Measurements from ENCODE around the gene ITK.

Gene ITK

DNA sequence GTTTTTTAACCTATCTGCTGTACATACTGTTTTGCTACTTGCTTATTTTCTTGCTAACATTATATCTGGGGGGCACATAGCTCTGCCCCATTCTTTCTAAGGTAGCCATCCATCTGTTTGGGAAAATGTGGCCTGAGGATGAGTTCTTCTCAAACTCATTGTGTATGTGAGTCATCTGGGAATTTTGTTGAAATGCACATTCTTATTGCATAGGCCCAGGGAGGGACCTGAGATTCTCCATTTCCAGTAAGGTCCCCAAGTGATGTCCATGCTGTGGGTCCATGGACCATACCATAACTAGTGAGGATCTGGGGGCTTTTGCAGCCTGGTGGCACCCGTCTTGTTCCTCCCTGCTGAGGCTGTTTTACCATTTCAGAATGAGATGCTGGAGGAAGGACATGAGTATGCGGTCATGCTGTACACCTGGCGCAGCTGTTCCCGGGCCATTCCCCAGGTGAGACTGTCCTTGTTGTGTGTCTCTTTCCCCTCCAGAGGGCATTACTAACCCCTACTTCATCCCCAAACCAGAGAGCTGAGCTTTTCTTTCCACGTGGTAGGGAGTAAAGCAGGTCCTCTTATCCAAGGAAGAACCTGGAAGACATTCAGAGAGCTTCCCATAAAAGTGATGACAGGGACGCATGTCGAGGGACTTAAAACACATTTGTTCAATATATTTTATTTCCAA lies 113.9 kb downstream of the ITK start:
- no peak overlapping the region for H3K27ac ChIP-seq
- no peaks in the 10 kb centered on the region for H3K36me3 ChIP-seq (ENCODE audit: control insufficient read depth, insufficient read depth, low read length)
- no peaks in the 10 kb centered on the region for H3K27me3 ChIP-seq (ENCODE audit: control insufficient read depth, insufficient read depth, low read length)
- no peak overlapping the region for H2AFZ ChIP-seq
- H3K4me1 ChIP-seq: peaks cover 14% of the 10 kb centered on the region
- no peaks in the 10 kb centered on the region for H3K79me2 ChIP-seq
- H3K9ac ChIP-seq: no peak overlapping the region
- no peak overlapping the region for H3K4me2 ChIP-seq (ENCODE audit: low read length)
- TF ChIP-seq CTCF (IDR thresholded peaks at IDR 0.05): no peak
- H3K9me3 ChIP-seq (ENCODE audit: control insufficient read depth, low read length): no peaks in the 10 kb centered on the region
- no peak overlapping the region for H3K4me3 ChIP-seq (ENCODE audit: low read depth, low read length)

DNA sequence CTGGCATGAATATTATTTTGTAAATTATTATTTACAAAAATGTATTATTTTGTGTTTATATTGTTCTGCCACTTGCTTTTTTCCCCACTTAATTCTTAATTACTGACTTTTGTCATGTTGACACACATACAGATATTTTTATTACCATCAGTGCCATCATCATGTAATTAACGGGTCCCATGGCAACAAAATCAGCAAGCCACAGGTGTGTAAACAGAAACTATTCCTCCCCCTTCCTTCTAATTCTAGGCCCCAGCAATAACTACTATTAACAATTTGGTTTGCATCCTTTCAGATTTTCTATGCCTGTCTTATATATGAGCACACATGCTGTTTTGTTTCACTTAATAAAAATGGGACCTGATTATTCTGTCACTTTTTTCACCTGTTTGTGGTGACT lies 114.6 kb downstream of the ITK start:
- no peak for TF ChIP-seq CTCF (IDR thresholded peaks at IDR 0.05)
- no peaks in the 10 kb centered on the region for H3K27me3 ChIP-seq (ENCODE audit: control insufficient read depth, insufficient read depth, low read length)
- no peak overlapping the region for H2AFZ ChIP-seq
- no peaks in the 10 kb centered on the region for H3K9me3 ChIP-seq (ENCODE audit: control insufficient read depth, low read length)
- no peak overlapping the region for H3K4me2 ChIP-seq (ENCODE audit: low read length)
- H3K79me2 ChIP-seq: no peaks in the 10 kb centered on the region
- H3K4me3 ChIP-seq (ENCODE audit: low read depth, low read length): no peak overlapping the region
- no peak overlapping the region for H3K9ac ChIP-seq
- H3K36me3 ChIP-seq (ENCODE audit: control insufficient read depth, insufficient read depth, low read length): no peaks in the 10 kb centered on the region
- H3K4me1 ChIP-seq: peaks cover 10% of the 10 kb centered on the region
- H3K27ac ChIP-seq: no peak overlapping the region

DNA sequence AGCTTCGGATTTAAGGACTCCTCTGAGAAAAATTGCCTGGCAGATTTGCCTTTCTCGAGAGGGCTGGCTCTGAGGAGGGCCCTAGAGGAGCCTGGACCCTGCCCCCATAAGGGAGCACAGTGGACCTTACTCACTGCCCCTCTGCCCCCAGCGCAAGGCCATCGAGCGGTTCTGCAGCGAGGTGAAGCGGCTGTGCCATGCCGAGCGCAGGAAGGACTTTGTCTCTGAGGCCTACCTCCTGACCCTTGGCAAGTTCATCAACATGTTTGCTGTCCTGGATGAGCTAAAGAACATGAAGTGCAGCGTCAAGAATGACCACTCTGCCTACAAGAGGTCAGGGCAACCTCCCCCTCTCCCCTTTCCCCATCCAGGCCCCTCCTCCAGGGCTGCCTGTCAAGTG lies 119.9 kb downstream of the ITK start:
- Histone ChIP-seq H3K36me3 (ENCODE audit: control insufficient read depth, insufficient read depth, low read length) (no peaks in the 10 kb centered on the region), H3K4me1 (no peaks in the 10 kb centered on the region), H3K27ac (no peak overlapping the region), H3K79me2 (no peaks in the 10 kb centered on the region), H3K4me2 (ENCODE audit: low read length) (no peak overlapping the region), H3K9me3 (ENCODE audit: control insufficient read depth, low read length) (no peaks in the 10 kb centered on the region), H3K9ac (no peak overlapping the region), H3K4me3 (ENCODE audit: low read depth, low read length) (no peak overlapping the region), H3K27me3 (ENCODE audit: control insufficient read depth, insufficient read depth, low read length) (no peaks in the 10 kb centered on the region), H2AFZ (no peak overlapping the region)
- no peak for TF ChIP-seq CTCF (IDR thresholded peaks at IDR 0.05)

GRCh38 chr5:157301066-157301465 lies 120.4 kb downstream of the ITK start:
- TF ChIP-seq CTCF (IDR thresholded peaks at IDR 0.05): no peak
- H3K36me3 ChIP-seq (ENCODE audit: control insufficient read depth, insufficient read depth, low read length): no peaks in the 10 kb centered on the region
- no peaks in the 10 kb centered on the region for H3K79me2 ChIP-seq

DNA sequence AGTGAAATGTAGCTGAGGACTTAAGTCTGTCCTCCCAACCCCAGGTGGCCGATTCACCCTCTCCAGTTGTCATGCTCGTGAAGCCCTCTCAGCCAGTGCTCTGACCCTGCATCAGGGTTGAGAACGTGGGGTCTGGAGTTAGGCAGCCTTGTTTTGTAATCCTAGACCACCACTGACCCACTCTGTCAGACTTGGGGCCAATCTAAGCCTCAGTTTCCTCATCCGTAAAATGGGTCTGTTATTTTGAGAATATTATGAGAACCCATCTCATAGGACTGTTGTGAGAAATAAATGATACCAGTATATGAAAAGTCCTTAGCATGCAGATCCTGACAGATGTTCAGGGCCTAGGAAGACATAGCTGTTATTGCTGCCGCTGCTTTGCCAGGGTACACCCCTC lies 122.4 kb downstream of the ITK start:
- no peak for TF ChIP-seq CTCF (IDR thresholded peaks at IDR 0.05)
- Histone ChIP-seq H3K4me2 (ENCODE audit: low read length) (no peak overlapping the region), H3K79me2 (no peaks in the 10 kb centered on the region), H3K36me3 (ENCODE audit: control insufficient read depth, insufficient read depth, low read length) (no peaks in the 10 kb centered on the region), H3K4me1 (no peaks in the 10 kb centered on the region), H3K27me3 (ENCODE audit: control insufficient read depth, insufficient read depth, low read length) (no peaks in the 10 kb centered on the region), H3K9me3 (ENCODE audit: control insufficient read depth, low read length) (no peaks in the 10 kb centered on the region), H3K4me3 (ENCODE audit: low read depth, low read length) (no peak overlapping the region), H3K27ac (no peak overlapping the region), H3K9ac (no peak overlapping the region), H2AFZ (no peak overlapping the region)

More at GRCh38 chr5:157301066-157301465, 120.4 kb downstream of the ITK start:
- H3K9ac ChIP-seq: no peak overlapping the region
- no peaks in the 10 kb centered on the region for H3K9me3 ChIP-seq (ENCODE audit: control insufficient read depth, low read length)
- no peak overlapping the region for H3K4me3 ChIP-seq (ENCODE audit: low read depth, low read length)
- no peak overlapping the region for H3K4me2 ChIP-seq (ENCODE audit: low read length)
- no peak overlapping the region for H2AFZ ChIP-seq
- no peaks in the 10 kb centered on the region for H3K4me1 ChIP-seq
- no peaks in the 10 kb centered on the region for H3K27me3 ChIP-seq (ENCODE audit: control insufficient read depth, insufficient read depth, low read length)
- no peak overlapping the region for H3K27ac ChIP-seq

Measured in parathyroid adenoma (tissue), 2 donors.